Stimulated activated CD8-positive, alpha-beta memory T cell treated with anti-CD3 and anti-CD28 coated beads, Interleukin-12 subunit alpha, Interleukin-12 subunit beta, amount 100 ng/mL, for 1 hour (primary cell): ENCODE results near the gene FAM53B.

ENCODE experiments used
- DNase-seq: peaks from one replicate; pipeline ENCODE4 v3.0.0-alpha.2; 2020; ENCODE audit warnings: low read depth

FAM53B gene

DNA sequence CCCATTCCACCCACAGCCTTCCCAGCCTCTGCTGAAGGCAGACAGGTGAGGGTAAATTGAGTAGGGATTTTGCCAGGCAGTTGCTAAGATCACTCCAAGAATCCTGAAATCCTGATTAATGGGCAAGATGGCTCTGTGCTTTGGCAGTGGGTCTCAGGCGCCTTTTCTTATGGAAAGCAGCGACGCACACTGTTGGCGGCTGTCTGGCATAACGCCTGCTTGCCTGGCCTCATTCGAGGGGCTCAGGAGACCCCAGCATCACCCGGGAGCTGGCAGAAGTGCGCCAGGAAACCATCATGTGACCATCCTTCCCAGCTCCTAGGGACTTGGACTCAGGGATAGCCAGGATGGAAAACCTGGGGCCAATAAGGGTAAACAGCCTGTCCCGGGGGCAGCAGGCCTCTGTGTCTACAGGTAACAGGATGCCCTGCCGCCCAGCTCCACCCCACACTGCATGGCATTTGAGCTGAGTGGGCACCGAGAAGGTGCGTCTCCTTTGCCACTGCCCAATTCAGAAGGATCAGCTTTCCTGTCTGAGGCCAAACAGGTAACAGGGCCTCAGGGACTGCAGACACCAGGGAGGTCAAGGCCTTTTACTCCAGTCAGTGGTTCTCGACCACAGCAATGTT, 98.6 kb downstream of the FAM53B start:
- DNase-seq: no peak

- no peak for DNase-seq
Observed at GRCh38 chr10:124644771-124645415, 99.3 kb downstream of the FAM53B start.

- DNase-seq: no peak
Observed at GRCh38 chr10:124644236-124644635, 99.9 kb downstream of the FAM53B start.

DNA sequence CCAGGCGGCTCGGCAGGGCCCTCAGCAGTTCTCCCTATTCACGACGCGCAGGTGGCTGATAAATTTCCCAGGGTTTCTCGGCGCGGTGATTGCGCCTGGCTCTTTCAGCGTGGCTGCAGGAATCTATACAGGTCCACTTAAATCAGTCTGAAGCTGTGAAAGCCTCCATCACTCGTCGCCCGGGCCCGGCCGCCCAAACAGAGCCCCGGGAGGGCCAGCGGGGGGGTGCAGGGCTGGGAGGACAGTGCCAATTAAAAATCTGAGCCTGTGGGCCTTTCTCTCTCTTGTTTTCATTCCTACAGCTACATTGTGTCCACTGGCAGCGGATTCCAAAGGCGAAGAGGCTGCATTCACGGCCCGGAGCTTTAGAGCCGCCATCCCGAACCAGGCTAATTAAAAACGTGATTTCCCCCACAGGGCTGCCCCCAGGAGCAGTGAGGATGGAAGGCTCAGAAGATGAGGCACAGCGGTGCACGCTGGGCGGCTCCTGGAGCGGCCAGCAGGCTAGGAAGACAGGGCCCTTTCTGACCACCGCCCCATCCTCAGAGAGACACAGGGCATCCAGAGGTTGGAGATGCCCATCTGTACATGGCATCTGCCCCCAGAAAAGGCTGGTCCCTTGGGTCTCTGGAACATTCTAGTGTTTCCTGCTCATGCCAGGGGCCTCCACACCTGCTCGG, 100.7 kb downstream of the FAM53B start:
- DNase-seq: no peak

- DNase-seq: no peak
Observed at GRCh38 chr10:124642088-124642710, 102.0 kb downstream of the FAM53B start.

GRCh38 chr10:124641282-124642087, 102.7 kb downstream of the FAM53B start:
- peak; percentile 28 for DNase-seq

- DNase-seq: no peak
Observed at GRCh38 chr10:124640538-124641231, 103.5 kb downstream of the FAM53B start.

- no peak for DNase-seq
Observed at GRCh38 chr10:124640056-124640455, 104.1 kb downstream of the FAM53B start.

DNA sequence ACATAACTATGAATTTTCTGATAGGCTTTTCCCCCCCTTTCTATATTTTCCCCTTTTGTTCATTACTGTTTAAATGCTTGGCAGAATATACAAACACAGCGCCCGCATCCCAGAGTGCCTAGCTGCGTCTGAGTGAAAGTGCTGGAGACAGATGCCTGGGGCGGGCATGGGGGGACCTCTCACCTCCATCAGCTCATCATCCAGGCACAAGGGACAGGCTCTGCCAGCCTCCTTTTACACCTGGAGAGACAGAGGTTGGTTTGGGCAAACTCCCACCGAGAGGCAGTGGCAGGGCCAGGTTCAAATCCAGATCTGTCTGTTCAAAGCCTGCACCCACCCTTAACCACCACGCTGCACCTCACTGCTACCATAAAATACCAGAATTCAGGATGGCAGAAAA, 104.5 kb downstream of the FAM53B start:
- DNase-seq: no peak

DNA sequence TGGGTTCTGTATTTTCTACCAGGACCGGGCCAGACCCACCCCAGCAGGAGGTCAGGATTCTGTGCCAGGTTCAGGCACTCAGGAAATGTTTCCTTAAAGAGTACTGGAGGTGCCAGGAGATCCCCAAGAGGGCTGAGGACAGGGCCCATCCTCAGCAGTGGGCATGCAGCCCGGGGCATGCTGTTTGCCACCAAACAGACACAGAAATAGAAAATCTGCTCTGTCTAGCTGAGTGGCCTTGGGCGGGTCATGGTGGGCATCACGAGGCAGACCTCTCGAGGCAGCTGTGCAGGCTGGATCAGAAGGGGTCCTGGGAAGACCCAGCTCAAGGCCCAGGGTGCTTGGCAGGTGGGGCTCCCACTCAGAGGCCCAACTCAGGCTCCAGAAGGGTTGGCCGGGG, 105.0 kb downstream of the FAM53B start:
- no peak for DNase-seq

DNA sequence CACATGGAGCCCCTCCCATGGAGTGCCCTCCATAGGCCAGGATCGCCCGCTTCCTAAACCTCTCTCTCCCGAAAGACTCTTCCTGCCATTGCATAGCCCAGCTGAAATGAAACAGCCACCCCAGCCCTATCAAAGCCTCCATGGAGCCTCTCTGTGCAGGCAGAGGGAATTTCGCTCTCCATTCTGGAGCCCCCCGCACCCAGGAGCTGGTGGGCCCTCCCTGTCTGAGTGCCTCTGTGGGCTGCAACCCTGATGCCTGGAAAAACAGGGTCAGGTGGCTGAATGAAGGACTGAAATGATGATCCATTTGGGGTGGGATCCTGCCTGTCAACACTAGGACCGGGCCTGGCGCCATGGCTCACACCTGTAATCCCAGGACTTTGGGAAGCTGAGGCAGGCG, 106.4 kb downstream of the FAM53B start:
- no peak for DNase-seq

DNA sequence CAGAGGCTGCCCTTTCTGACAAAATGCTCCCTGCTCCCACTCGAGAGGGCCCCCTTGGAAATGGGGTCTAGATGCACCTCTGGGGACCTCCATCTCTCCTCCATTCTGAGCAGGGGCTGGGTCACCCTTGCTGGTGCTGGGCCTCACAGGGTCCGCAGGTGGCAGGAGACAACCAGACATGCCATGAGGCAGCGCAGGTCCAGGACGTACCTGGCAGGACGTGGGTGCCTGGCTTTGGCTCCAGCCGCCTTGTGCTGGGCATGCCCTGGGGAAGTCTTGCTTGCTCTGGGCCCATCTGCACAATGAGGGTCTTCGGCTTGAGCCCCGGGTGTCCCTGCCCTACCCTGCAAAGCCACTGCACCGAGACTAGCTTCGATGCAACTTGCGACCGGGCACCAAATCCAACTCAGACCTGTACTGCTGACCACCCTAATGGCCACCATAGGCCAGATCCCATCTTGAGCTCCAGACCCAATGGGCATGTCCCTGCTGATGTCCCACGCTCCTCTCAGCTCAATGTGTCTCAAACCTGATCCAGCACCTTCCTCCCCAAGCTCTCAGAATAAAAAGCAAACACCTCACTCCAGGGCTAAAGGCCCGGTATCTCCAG, 107.0 kb downstream of the FAM53B start:
- DNase-seq: no peak

GRCh38 chr10:124636271-124636995, 107.7 kb downstream of the FAM53B start:
- no peak for DNase-seq

DNA sequence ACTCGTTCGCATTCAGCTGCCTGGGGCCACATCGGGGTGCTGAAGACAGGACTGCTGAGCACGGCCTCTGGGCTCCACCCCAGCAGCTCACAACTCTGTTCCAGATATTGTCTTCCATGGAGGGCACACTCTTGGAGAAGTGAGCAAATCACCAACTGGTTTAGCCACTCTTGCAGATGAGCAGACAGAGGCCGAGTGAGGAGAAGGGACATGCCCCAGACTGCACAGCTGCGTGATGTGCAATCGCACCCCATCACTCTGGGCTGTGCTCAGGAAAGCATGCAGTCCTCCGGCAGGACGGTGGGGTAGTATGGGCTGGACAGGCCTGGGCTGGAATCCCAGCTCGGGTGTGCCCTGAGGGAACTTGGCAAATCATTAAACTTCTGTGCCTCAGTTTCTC, 111.6 kb downstream of the FAM53B start:
- DNase-seq: no peak

GRCh38 chr10:124632064-124632531, 112.1 kb downstream of the FAM53B start:
- no peak for DNase-seq

GRCh38 chr10:124630551-124630950, 113.6 kb downstream of the FAM53B start:
- DNase-seq: no peak

DNA sequence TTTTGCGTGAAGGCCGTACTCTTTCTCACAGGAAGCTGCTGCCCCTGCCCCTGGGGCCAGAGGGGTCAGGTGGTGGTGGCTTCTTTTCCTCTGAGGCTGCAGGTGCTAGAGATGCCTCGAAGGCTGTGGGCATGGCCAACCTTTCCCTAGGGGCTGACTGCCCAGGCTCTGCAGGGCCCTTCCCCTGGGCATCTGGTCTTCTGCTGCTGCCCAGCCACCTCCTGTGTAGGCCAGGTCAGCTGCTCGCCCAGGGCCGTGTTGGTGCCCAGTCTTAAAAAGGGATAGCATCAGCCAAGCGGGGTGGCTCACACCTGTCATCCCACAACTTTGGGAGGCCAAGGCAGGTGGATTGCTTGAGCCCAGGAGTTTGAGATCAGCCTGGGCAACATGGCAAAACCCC, 114.3 kb downstream of the FAM53B start:
- no peak for DNase-seq

GRCh38 chr10:124629415-124629814, 114.8 kb downstream of the FAM53B start:
- DNase-seq: no peak

DNA sequence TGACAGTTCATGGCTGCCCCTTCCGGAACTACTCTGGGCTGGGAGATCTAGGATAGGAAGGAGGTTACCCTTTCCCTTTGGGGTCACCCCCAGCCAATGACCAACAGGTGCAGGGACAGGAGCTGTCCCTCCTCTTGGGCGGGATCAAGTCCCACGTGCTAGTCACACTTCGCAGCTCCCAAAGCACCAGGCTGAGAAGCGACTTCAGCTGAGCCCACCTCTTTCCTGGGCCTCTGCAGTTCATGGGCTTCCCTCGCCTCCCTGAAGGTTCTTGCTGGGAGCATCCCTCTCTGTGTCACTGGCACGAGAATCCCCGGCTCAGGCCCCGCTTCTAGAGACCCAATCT, 115.5 kb downstream of the FAM53B start:
- no peak for DNase-seq

- DNase-seq: no peak
Observed at GRCh38 chr10:124627866-124628675, 116.1 kb downstream of the FAM53B start.
